Measurements from ENCODE around the gene ATXN10.

ATXN10 gene

GRCh38 chr22:45884201-45885062 lies 212.8 kb downstream of the ATXN10 start:
- no peaks in the 10 kb centered on the region for H3K4me1 ChIP-seq (ENCODE audit: control insufficient read depth in 1 of 2, insufficient read depth in 2 of 2, low read length in 2 of 2)
- no peaks in the 10 kb centered on the region for H3K36me3 ChIP-seq (ENCODE audit: control insufficient read depth in 1 of 2, insufficient read depth in 2 of 2, low read length in 2 of 2)
- no peaks in the 10 kb centered on the region for H3K79me1 ChIP-seq (ENCODE audit: low read length)
- no peak overlapping the region for H3K27ac ChIP-seq (ENCODE audit: low read depth, low read length)
- no peak overlapping the region for H3K18ac ChIP-seq (ENCODE audit: low read length)
- H3K9ac ChIP-seq (ENCODE audit: low read length), result no peak overlapping the region
- no peak overlapping the region for H4K8ac ChIP-seq (ENCODE audit: low read depth, low read length)
- H4K91ac ChIP-seq (ENCODE audit: low read depth, low read length), result no peak overlapping the region
- H2BK5ac ChIP-seq (ENCODE audit: low read depth, low read length, poor library complexity), result no peak overlapping the region
- no peak overlapping the region for H3K14ac ChIP-seq (ENCODE audit: low read length)
- H3K9me3 ChIP-seq (ENCODE audit: insufficient read depth, low read depth, low read length), result no peaks in the 10 kb centered on the region
- no peak overlapping the region for H2BK12ac ChIP-seq (ENCODE audit: low read length)
- H3K79me2 ChIP-seq (ENCODE audit: control insufficient read depth, insufficient read depth, low read length, poor library complexity), result no peaks in the 10 kb centered on the region
- no peak overlapping the region for H3K4me3 ChIP-seq (ENCODE audit: low read depth, low read length)
- no peak overlapping the region for H3K4me2 ChIP-seq (ENCODE audit: low read length)
- no peak for DNase-seq
- no peak overlapping the region for H2AK5ac ChIP-seq (ENCODE audit: low read length)
- H2AFZ ChIP-seq (ENCODE audit: insufficient read depth, low read length, poor library complexity), result no peak overlapping the region
- no peak overlapping the region for H2BK120ac ChIP-seq (ENCODE audit: insufficient read depth, low read length, poor library complexity)
- H3K4ac ChIP-seq (ENCODE audit: low read depth, low read length), result no peak overlapping the region
- no peak overlapping the region for H3K23ac ChIP-seq (ENCODE audit: low read length)
- WGBS (ENCODE audit: extremely low coverage, insufficient coverage, insufficient read length), result no CpG with 5 or more reads among the region's 27 CpGs
- peaks cover 13% of the 10 kb centered on the region for H3K27me3 ChIP-seq (ENCODE audit: insufficient read depth, low read length)
- no peak overlapping the region for H4K12ac ChIP-seq (ENCODE audit: low read depth, low read length)

- Histone ChIP-seq H3K79me2 (ENCODE audit: control insufficient read depth, insufficient read depth, low read length, poor library complexity) (no peaks in the 10 kb centered on the region), H3K18ac (ENCODE audit: low read length) (no peak overlapping the region), H2BK12ac (ENCODE audit: low read length) (no peak overlapping the region), H3K4me2 (ENCODE audit: low read length) (no peak overlapping the region), H4K91ac (ENCODE audit: low read depth, low read length) (no peak overlapping the region), H2BK5ac (ENCODE audit: low read depth, low read length, poor library complexity) (no peak overlapping the region), H4K12ac (ENCODE audit: low read depth, low read length) (no peak overlapping the region), H3K4ac (ENCODE audit: low read depth, low read length) (no peak overlapping the region), H3K4me3 (ENCODE audit: low read depth, low read length) (no peak overlapping the region), H3K4me1 (ENCODE audit: control insufficient read depth in 1 of 2, insufficient read depth in 2 of 2, low read length in 2 of 2) (no peaks in the 10 kb centered on the region), H3K9ac (ENCODE audit: low read length) (no peak overlapping the region), H4K8ac (ENCODE audit: low read depth, low read length) (no peak overlapping the region), H3K9me3 (ENCODE audit: insufficient read depth, low read depth, low read length) (no peaks in the 10 kb centered on the region), H3K27me3 (ENCODE audit: insufficient read depth, low read length) (peaks cover 9% of the 10 kb centered on the region), H2AFZ (ENCODE audit: insufficient read depth, low read length, poor library complexity) (no peak overlapping the region), H3K79me1 (ENCODE audit: low read length) (no peaks in the 10 kb centered on the region), H2BK120ac (ENCODE audit: insufficient read depth, low read length, poor library complexity) (no peak overlapping the region), H3K36me3 (ENCODE audit: control insufficient read depth in 1 of 2, insufficient read depth in 2 of 2, low read length in 2 of 2) (no peaks in the 10 kb centered on the region), H3K23ac (ENCODE audit: low read length) (no peak overlapping the region), H3K27ac (ENCODE audit: low read depth, low read length) (no peak overlapping the region), H3K14ac (ENCODE audit: low read length) (no peak overlapping the region), H2AK5ac (ENCODE audit: low read length) (no peak overlapping the region)
- no peak for DNase-seq
- WGBS (ENCODE audit: extremely low coverage, insufficient coverage, insufficient read length), result no CpG with 5 or more reads among the region's 16 CpGs
Observed at GRCh38 chr22:45885171-45885840, 213.7 kb downstream of the ATXN10 start.

DNA sequence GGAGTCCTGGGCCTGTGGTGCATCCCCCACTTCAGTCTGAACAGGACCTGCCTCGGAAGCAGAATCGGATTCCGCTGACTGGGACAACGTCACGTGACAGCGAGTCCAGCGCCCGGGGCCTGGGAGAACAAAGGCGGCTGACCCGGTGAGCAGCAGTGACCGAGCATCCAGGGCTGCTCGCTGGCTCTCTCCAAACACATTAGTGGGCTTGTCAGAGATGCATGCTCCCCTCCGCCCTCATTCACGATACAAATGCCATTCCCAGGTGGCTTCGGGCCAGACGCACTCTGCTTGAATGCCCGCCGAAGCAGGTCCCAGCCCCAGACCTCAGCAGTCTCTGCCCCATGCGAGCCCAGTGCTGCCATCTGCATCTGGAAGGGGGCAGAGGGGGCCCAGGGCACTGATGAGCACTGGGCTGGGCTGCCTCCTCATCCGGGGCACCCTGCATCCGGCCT lies 214.3 kb downstream of the ATXN10 start:
- Histone ChIP-seq H3K9ac (ENCODE audit: low read length) (no peak overlapping the region), H2AK5ac (ENCODE audit: low read length) (no peak overlapping the region)
- WGBS (ENCODE audit: extremely low coverage, insufficient coverage, insufficient read length), result no CpG with 5 or more reads among the region's 21 CpGs

GRCh38 chr22:45886540-45886939 lies 214.9 kb downstream of the ATXN10 start:
- Histone ChIP-seq H3K27me3 (ENCODE audit: insufficient read depth, low read length) (no peaks in the 10 kb centered on the region), H3K4me2 (ENCODE audit: low read length) (no peak overlapping the region), H3K4me3 (ENCODE audit: low read depth, low read length) (no peak overlapping the region), H2BK12ac (ENCODE audit: low read length) (no peak overlapping the region), H2BK120ac (ENCODE audit: insufficient read depth, low read length, poor library complexity) (no peak overlapping the region), H3K4me1 (ENCODE audit: control insufficient read depth in 1 of 2, insufficient read depth in 2 of 2, low read length in 2 of 2) (no peaks in the 10 kb centered on the region), H3K36me3 (ENCODE audit: control insufficient read depth in 1 of 2, insufficient read depth in 2 of 2, low read length in 2 of 2) (no peaks in the 10 kb centered on the region), H4K12ac (ENCODE audit: low read depth, low read length) (no peak overlapping the region), H4K8ac (ENCODE audit: low read depth, low read length) (no peak overlapping the region), H2AFZ (ENCODE audit: insufficient read depth, low read length, poor library complexity) (no peak overlapping the region), H4K91ac (ENCODE audit: low read depth, low read length) (no peak overlapping the region), H2BK5ac (ENCODE audit: low read depth, low read length, poor library complexity) (no peak overlapping the region), H3K9me3 (ENCODE audit: insufficient read depth, low read depth, low read length) (no peaks in the 10 kb centered on the region), H3K79me1 (ENCODE audit: low read length) (no peaks in the 10 kb centered on the region), H3K79me2 (ENCODE audit: control insufficient read depth, insufficient read depth, low read length, poor library complexity) (no peaks in the 10 kb centered on the region), H3K18ac (ENCODE audit: low read length) (no peak overlapping the region), H3K4ac (ENCODE audit: low read depth, low read length) (no peak overlapping the region), H3K9ac (ENCODE audit: low read length) (no peak overlapping the region), H3K14ac (ENCODE audit: low read length) (no peak overlapping the region), H2AK5ac (ENCODE audit: low read length) (no peak overlapping the region), H3K23ac (ENCODE audit: low read length) (no peak overlapping the region), H3K27ac (ENCODE audit: low read depth, low read length) (no peak overlapping the region)
- WGBS (ENCODE audit: extremely low coverage, insufficient coverage, insufficient read length), result no CpG with 5 or more reads among the region's 7 CpGs
- no peak for DNase-seq

More for the DNA sequence above, 214.3 kb downstream of the ATXN10 start:
- Histone ChIP-seq H4K8ac (ENCODE audit: low read depth, low read length) (no peak overlapping the region), H4K12ac (ENCODE audit: low read depth, low read length) (no peak overlapping the region), H3K4me1 (ENCODE audit: control insufficient read depth in 1 of 2, insufficient read depth in 2 of 2, low read length in 2 of 2) (no peaks in the 10 kb centered on the region), H2BK120ac (ENCODE audit: insufficient read depth, low read length, poor library complexity) (no peak overlapping the region), H2BK5ac (ENCODE audit: low read depth, low read length, poor library complexity) (no peak overlapping the region), H3K79me1 (ENCODE audit: low read length) (no peaks in the 10 kb centered on the region), H3K79me2 (ENCODE audit: control insufficient read depth, insufficient read depth, low read length, poor library complexity) (no peaks in the 10 kb centered on the region), H3K14ac (ENCODE audit: low read length) (no peak overlapping the region), H3K4me2 (ENCODE audit: low read length) (no peak overlapping the region), H3K23ac (ENCODE audit: low read length) (no peak overlapping the region), H3K36me3 (ENCODE audit: control insufficient read depth in 1 of 2, insufficient read depth in 2 of 2, low read length in 2 of 2) (no peaks in the 10 kb centered on the region), H3K18ac (ENCODE audit: low read length) (no peak overlapping the region), H4K91ac (ENCODE audit: low read depth, low read length) (no peak overlapping the region), H3K9me3 (ENCODE audit: insufficient read depth, low read depth, low read length) (no peaks in the 10 kb centered on the region), H3K27me3 (ENCODE audit: insufficient read depth, low read length) (peaks cover 3% of the 10 kb centered on the region), H2BK12ac (ENCODE audit: low read length) (no peak overlapping the region), H3K27ac (ENCODE audit: low read depth, low read length) (no peak overlapping the region), H3K4ac (ENCODE audit: low read depth, low read length) (no peak overlapping the region), H2AFZ (ENCODE audit: insufficient read depth, low read length, poor library complexity) (no peak overlapping the region), H3K4me3 (ENCODE audit: low read depth, low read length) (no peak overlapping the region)
- peak in 1 of 2 donors; percentile 23 for DNase-seq

All from trophoblast cell (in vitro differentiated cells and primary cell).